HG03565 (cell line): Measurements from ENCODE around the gene KDM5A.
"Not testable (repeated sequence)": the region's sequence is repeated elsewhere in the genome, so short reads cannot be mapped to it uniquely, and the experiment has no call there.

Source experiments
- ATAC-seq: cut with Tn5 transposase; IDR thresholded peaks from one replicate; pipeline ENCODE4 v1.9.1; 2021; ENCODE audit warnings: mild to moderate bottlenecking, moderate library complexity; ENCODE audit not compliant: unreplicated experiment

KDM5A gene

GRCh38 chr12:242496-242895, 146.6 kb downstream of the KDM5A start:
- ATAC-seq, result no peak

GRCh38 chr12:241266-241665, 147.9 kb downstream of the KDM5A start:
- no peak for ATAC-seq

- no peak for ATAC-seq
These were observed 148.6 kb downstream of the KDM5A start for GRCh38 chr12:240566-240965.

- no peak for ATAC-seq
These were observed 150.3 kb downstream of the KDM5A start for GRCh38 chr12:238736-239398.

GRCh38 chr12:238116-238515, 151.0 kb downstream of the KDM5A start:
- no peak for ATAC-seq

GRCh38 chr12:237026-237815, 151.9 kb downstream of the KDM5A start:
- no peak for ATAC-seq

- no peak for ATAC-seq
These were observed 152.7 kb downstream of the KDM5A start for GRCh38 chr12:236445-236844.

GRCh38 chr12:235967-236366, 153.2 kb downstream of the KDM5A start:
- ATAC-seq, result not testable (repeated sequence)

- no peak for ATAC-seq
These were observed 154.2 kb downstream of the KDM5A start for GRCh38 chr12:234891-235415.

GRCh38 chr12:234019-234418, 155.1 kb downstream of the KDM5A start:
- no peak for ATAC-seq

- no peak for ATAC-seq
These were observed 155.5 kb downstream of the KDM5A start for GRCh38 chr12:233615-233968.

- no peak for ATAC-seq
These were observed 156.1 kb downstream of the KDM5A start for GRCh38 chr12:232731-233614.

GRCh38 chr12:230925-231671, 158.0 kb downstream of the KDM5A start:
- ATAC-seq, result no peak
